Activated CD8-positive, alpha-beta memory T cell treated with anti-CD3 and anti-CD28 coated beads for 1 hour (primary cell): ENCODE data around the gene TSPAN18.

ENCODE experiments used
- DNase-seq, 2 donors: peaks; one replicate each; pipeline ENCODE4 v3.0.0-alpha.2; 2020; ENCODE audit warnings: low read depth in 1 of 2; ENCODE audit errors: extremely low read depth in 1 of 2

TSPAN18 gene

GRCh38 chr11:44755556-44756523 lies 29.1 kb downstream of the TSPAN18 start:
- no peak for DNase-seq

GRCh38 chr11:44758983-44759382 lies 32.2 kb downstream of the TSPAN18 start:
- no peak for DNase-seq

- no peak for DNase-seq
These were observed 33.1 kb downstream of the TSPAN18 start for GRCh38 chr11:44759743-44760476.

- no peak for DNase-seq
These were observed 33.7 kb downstream of the TSPAN18 start for GRCh38 chr11:44760477-44760872.

- DNase-seq = no peak
These were observed 34.3 kb downstream of the TSPAN18 start for GRCh38 chr11:44760917-44761550.

GRCh38 chr11:44761551-44761961 lies 34.8 kb downstream of the TSPAN18 start:
- no peak for DNase-seq

- no peak for DNase-seq
These were observed 36.5 kb downstream of the TSPAN18 start for GRCh38 chr11:44763121-44763820.

- no peak for DNase-seq
These were observed 37.8 kb downstream of the TSPAN18 start for GRCh38 chr11:44764583-44764982.

GRCh38 chr11:44765026-44765595 lies 38.3 kb downstream of the TSPAN18 start:
- DNase-seq = no peak

- no peak for DNase-seq
These were observed 38.9 kb downstream of the TSPAN18 start for GRCh38 chr11:44765676-44766075.

- no peak for DNase-seq
These were observed 39.6 kb downstream of the TSPAN18 start for GRCh38 chr11:44766112-44766971.

- no peak for DNase-seq
These were observed 40.2 kb downstream of the TSPAN18 start for GRCh38 chr11:44766972-44767278.

- no peak for DNase-seq
These were observed 40.7 kb downstream of the TSPAN18 start for GRCh38 chr11:44767421-44767820.

- no peak for DNase-seq
These were observed 43.6 kb downstream of the TSPAN18 start for GRCh38 chr11:44770401-44770800.

GRCh38 chr11:44771252-44771734 lies 44.5 kb downstream of the TSPAN18 start:
- no peak for DNase-seq

GRCh38 chr11:44771841-44772240 lies 45.1 kb downstream of the TSPAN18 start:
- DNase-seq = no peak

GRCh38 chr11:44773351-44773965 lies 46.7 kb downstream of the TSPAN18 start:
- DNase-seq = no peak

- DNase-seq = no peak
These were observed 47.3 kb downstream of the TSPAN18 start for GRCh38 chr11:44774108-44774507.

GRCh38 chr11:44774731-44775130 lies 48.0 kb downstream of the TSPAN18 start:
- no peak for DNase-seq
